ENCODE data around the gene AHRR.

DNA sequence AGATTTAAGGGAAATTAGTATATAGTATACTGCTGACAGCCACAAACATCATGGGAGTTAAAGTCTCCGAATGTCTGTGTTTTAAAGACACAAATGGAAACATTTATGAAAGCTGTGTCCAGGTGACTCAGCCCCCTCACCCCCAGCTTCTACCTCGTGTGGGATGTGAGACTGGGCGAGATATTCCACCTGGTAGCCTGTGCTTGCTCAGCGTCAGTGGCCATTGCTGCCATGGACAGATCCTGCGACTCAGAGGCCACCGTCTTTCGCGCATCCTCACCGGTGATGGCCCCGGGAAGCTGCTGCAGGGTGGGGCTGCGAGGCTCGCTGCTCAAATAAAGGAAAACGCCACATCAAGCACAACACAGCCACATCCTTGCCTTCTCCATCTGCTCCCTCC is 90.2 kb downstream of the AHRR start:
- TF ChIP-seq CTCF (IDR thresholded peaks at IDR 0.05) (no peak), POLR2A (IDR thresholded peaks at IDR 0.05) (no peak)
